Middle frontal gyrus (tissue), 1 donor: ENCODE data around the gene INCENP.
"Not testable (repeated sequence)": the region's sequence is repeated elsewhere in the genome, so short reads cannot be mapped to it uniquely, and the experiment has no call there.

ENCODE experiments used
- DNase-seq: peaks from one replicate; pipeline ENCODE4 v3.0.0-alpha.2; 2015; ENCODE audit warnings: low spot score; ENCODE audit errors: extremely low spot score

Gene INCENP

GRCh38 chr11:62123669-62124185, at the start of gene INCENP:
INCENP (plus strand) TSS chr11:62124011; CDS start chr11:62128162, 4,151 bp downstream.
- DNase-seq, result peak; percentile 97

GRCh38 chr11:62075438-62075837, 48.4 kb upstream of the INCENP start:
- DNase-seq, result no peak

- DNase-seq, result no peak
Observed at GRCh38 chr11:62077132-62077531, 46.7 kb upstream of the INCENP start.

- peak; percentile 73 for DNase-seq
Observed at GRCh38 chr11:62081378-62082291, 42.2 kb upstream of the INCENP start.

GRCh38 chr11:62082292-62082657, 41.5 kb upstream of the INCENP start:
- DNase-seq, result no peak

- not testable (repeated sequence) for DNase-seq
Observed at GRCh38 chr11:62084801-62085200, 39.0 kb upstream of the INCENP start.

- DNase-seq, result no peak
Observed at GRCh38 chr11:62087694-62088093, 36.1 kb upstream of the INCENP start.

GRCh38 chr11:62088331-62088933, 35.4 kb upstream of the INCENP start:
- no peak for DNase-seq

- no peak for DNase-seq
Observed at GRCh38 chr11:62103141-62103540, 20.7 kb upstream of the INCENP start.

- no peak for DNase-seq
Observed at GRCh38 chr11:62103986-62104385, 19.8 kb upstream of the INCENP start.

- no peak for DNase-seq
Observed at GRCh38 chr11:62104816-62105653, 18.8 kb upstream of the INCENP start.

GRCh38 chr11:62105667-62106191, 18.1 kb upstream of the INCENP start:
- no peak for DNase-seq

- peak; percentile 64 for DNase-seq
Observed at GRCh38 chr11:62108017-62108750, 15.6 kb upstream of the INCENP start.

GRCh38 chr11:62108971-62109404, 14.8 kb upstream of the INCENP start:
- DNase-seq, result no peak

- no peak for DNase-seq
Observed at GRCh38 chr11:62115085-62115694, 8.6 kb upstream of the INCENP start.

GRCh38 chr11:62116451-62116850, 7.4 kb upstream of the INCENP start:
- DNase-seq, result no peak

- no peak for DNase-seq
Observed at GRCh38 chr11:62119569-62119968, 4.2 kb upstream of the INCENP start.

- no peak for DNase-seq
Observed at GRCh38 chr11:62120001-62120400, 3.8 kb upstream of the INCENP start.

GRCh38 chr11:62120431-62120830, 3.4 kb upstream of the INCENP start:
- no peak for DNase-seq

- DNase-seq, result no peak
Observed at GRCh38 chr11:62122076-62122475, 1.7 kb upstream of the INCENP start.
